HG02840 (cell line): ENCODE measurements around the gene SLC29A3.

Source experiments
- ATAC-seq: cut with Tn5 transposase; IDR thresholded peaks from one replicate; pipeline ENCODE4 v1.9.1; 2021; ENCODE audit warnings: mild to moderate bottlenecking, moderate library complexity, moderate number of reproducible peaks; ENCODE audit not compliant: unreplicated experiment, low FRiP score

Gene SLC29A3

GRCh38 chr10:71363936-71364335 lies 44.9 kb downstream of the SLC29A3 start:
- ATAC-seq = no peak

- ATAC-seq = no peak
Measured at GRCh38 chr10:71365366-71365765, 46.3 kb downstream of the SLC29A3 start.

- no peak for ATAC-seq
Measured at GRCh38 chr10:71366690-71367089, 47.6 kb downstream of the SLC29A3 start.

GRCh38 chr10:71367271-71367670 lies 48.2 kb downstream of the SLC29A3 start:
- ATAC-seq = no peak

GRCh38 chr10:71368176-71368575 lies 49.1 kb downstream of the SLC29A3 start:
- no peak for ATAC-seq

- ATAC-seq = no peak
Measured at GRCh38 chr10:71368643-71369042, 49.6 kb downstream of the SLC29A3 start.

- ATAC-seq = no peak
Measured at GRCh38 chr10:71369602-71370001, 50.5 kb downstream of the SLC29A3 start.

- ATAC-seq = no peak
Measured at GRCh38 chr10:71370031-71370430, 51.0 kb downstream of the SLC29A3 start.

GRCh38 chr10:71371750-71372166 lies 52.7 kb downstream of the SLC29A3 start:
- ATAC-seq = no peak

- no peak for ATAC-seq
Measured at GRCh38 chr10:71372882-71373495, 53.9 kb downstream of the SLC29A3 start.

GRCh38 chr10:71374481-71375233 lies 55.6 kb downstream of the SLC29A3 start:
- ATAC-seq = no peak

- ATAC-seq = no peak
Measured at GRCh38 chr10:71375952-71376351, 56.9 kb downstream of the SLC29A3 start.

- ATAC-seq = no peak
Measured at GRCh38 chr10:71378336-71379117, 59.5 kb downstream of the SLC29A3 start.

GRCh38 chr10:71379118-71379766 lies 60.2 kb downstream of the SLC29A3 start:
- no peak for ATAC-seq

GRCh38 chr10:71380841-71381240 lies 61.8 kb downstream of the SLC29A3 start:
- no peak for ATAC-seq

- ATAC-seq = no peak
Measured at GRCh38 chr10:71381611-71382010, 62.6 kb downstream of the SLC29A3 start.

GRCh38 chr10:71382028-71382427 lies 63.0 kb downstream of the SLC29A3 start:
- no peak for ATAC-seq

GRCh38 chr10:71382757-71383156 lies 63.7 kb downstream of the SLC29A3 start:
- no peak for ATAC-seq

GRCh38 chr10:71383972-71384687 lies 65.1 kb downstream of the SLC29A3 start:
- ATAC-seq = no peak

GRCh38 chr10:71388171-71388570 lies 69.1 kb downstream of the SLC29A3 start:
- ATAC-seq = no peak
